Stomach (tissue), 4 donors: ENCODE measurements around the gene FBXO41.

Experiments
- CTCF ChIP-seq, 7 experiments: fragments of 450-650 bp in 4 of 7; fragments of 200-600 bp in 3 of 7; sonication (generic) in 3 of 7; IDR thresholded peaks; one replicate each; pipeline ENCODE4 v1.5.1; 2016 to 2019; ENCODE audit warnings: antibody characterized with exemption in 7 of 7, control low read depth in 2 of 7, mild to moderate bottlenecking in 1 of 7
- EP300 ChIP-seq: sonication (generic); formaldehyde crosslinking; IDR thresholded peaks from one replicate; pipeline ENCODE4 v1.6.1; 2017; ENCODE audit warnings: antibody characterized with exemption
- POLR2A ChIP-seq, 4 donors: fragments of 450-650 bp; IDR thresholded peaks; one replicate each; pipeline ENCODE4 v1.6.1; 2016; ENCODE audit warnings: antibody characterized with exemption in 4 of 4, control low read depth in 2 of 4, mild to moderate bottlenecking in 1 of 4, moderate library complexity in 1 of 4
- POLR2AphosphoS5 ChIP-seq, 3 donors: sonication (generic); formaldehyde crosslinking; IDR thresholded peaks; one replicate each; pipeline ENCODE4 v1.6.1; 2016; ENCODE audit warnings: antibody characterized with exemption in 3 of 3

GRCh38 chr2:73291461-73292315, 7.4 kb upstream of the FBXO41 start:
- TF ChIP-seq POLR2A (IDR thresholded peaks at IDR 0.05): no peak
- no peak for TF ChIP-seq POLR2AphosphoS5 (IDR thresholded peaks at IDR 0.05)
- TF ChIP-seq CTCF (IDR thresholded peaks at IDR 0.05): no peak
- no peak for TF ChIP-seq EP300
